Measurements from ENCODE around the gene ARHGAP29.
"Not testable (repeated sequence)": the region's sequence is repeated elsewhere in the genome, so short reads cannot be mapped to it uniquely, and the experiment has no call there.

The ARHGAP29 gene

DNA sequence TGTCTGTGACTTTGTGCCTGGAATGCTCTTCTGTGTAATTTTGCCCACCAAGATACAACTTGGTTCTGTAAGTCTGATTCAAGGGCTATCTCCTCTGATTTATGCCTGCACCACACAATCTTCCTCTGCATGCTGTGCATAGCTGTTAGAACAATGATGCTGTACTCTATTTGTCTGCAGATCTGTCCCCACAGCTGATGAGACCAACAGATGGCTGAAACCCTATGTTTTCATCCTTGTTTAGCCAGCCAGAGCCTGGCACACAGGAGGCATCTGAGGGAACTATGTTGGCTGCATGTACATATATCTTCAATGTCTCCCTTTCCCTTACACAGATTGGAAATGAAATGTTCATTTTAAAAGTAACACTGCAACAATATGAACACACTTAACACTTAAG lies 58.5 kb downstream of the ARHGAP29 start:
- no peak for DNase-seq (ENCODE audit: low spot score)

DNA sequence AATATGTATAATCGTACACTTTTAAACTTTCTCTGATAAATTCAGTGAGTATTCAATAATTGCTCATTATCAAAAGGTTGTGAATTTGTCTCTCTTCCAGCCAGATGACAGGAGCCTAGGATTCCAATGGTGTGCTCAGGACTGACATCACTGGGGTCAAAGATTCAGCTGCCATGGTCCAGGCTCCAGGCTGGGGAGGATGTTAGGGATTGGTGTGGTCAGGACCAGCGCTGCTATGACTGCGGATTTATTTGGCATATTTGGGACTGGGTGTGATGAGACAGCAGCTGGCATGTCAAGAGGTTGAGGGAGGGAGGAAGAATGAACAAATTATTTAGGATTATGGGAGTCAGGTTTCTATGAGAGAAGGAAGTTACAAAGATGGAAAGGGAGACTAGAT lies 68.3 kb downstream of the ARHGAP29 start:
- DNase-seq (ENCODE audit: low spot score) = no peak

- no peak for DNase-seq (ENCODE audit: low spot score)
Observed at GRCh38 chr1:94165843-94166242, 71.5 kb downstream of the ARHGAP29 start.

DNA sequence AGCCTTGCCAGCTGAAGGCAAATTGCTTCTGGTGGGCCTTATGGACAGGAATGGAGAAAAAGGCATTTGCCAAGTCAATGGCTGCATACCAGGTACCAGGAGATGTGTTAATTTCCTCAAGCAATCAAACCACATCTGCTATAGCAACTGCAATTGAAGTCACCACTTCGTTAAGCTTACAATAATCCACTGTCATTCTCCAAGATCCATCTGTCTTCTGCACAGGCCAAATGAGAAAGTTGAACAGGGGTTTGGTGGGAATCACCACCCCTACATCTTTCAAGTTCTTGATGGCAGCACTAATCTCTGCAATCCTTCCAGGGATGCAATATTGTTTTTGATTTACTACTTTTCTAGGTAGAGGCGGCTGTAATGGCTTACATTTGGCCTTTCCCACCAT lies 72.5 kb downstream of the ARHGAP29 start:
- DNase-seq (ENCODE audit: low spot score) = not testable (repeated sequence)

DNA sequence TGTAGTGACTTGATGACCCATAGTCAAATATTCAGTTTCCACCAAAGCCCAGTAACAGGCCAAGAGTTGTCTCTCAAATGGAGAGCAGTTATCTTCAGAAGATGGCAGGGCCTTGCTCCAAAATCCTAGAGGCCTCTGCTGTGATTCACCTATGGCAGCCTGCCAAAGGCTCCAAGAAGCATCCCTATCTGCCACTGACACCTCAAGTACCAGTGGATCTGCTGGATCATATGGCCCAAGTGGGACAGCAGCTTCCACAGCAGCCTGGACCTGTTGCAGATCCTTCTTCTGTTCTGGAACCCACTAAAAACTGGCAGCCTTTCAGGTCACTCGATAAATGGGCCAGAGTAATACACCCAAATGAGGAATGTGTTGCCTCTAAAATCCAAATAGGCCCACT lies 73.3 kb downstream of the ARHGAP29 start:
- not testable (repeated sequence) for DNase-seq (ENCODE audit: low spot score)

DNA sequence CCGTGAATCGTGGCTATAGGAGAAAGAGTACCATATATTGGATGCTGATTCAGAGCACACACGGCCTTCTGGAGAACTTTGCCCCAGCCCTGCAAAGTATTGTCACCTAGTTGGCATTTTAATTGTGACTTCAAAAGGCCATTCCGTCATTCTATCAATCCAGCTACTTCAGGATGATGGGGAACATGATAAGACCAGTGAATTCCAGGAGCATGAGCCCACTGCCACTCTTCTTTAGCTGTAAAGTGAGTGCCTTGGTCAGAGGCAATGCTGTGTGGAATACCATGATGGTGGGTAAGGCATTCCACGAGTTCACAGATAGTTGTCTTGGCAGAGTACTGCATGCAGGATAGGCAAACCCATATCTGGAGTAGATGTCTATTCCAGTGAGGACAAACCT lies 74.1 kb downstream of the ARHGAP29 start:
- DNase-seq (ENCODE audit: low spot score) = not testable (repeated sequence)

DNA sequence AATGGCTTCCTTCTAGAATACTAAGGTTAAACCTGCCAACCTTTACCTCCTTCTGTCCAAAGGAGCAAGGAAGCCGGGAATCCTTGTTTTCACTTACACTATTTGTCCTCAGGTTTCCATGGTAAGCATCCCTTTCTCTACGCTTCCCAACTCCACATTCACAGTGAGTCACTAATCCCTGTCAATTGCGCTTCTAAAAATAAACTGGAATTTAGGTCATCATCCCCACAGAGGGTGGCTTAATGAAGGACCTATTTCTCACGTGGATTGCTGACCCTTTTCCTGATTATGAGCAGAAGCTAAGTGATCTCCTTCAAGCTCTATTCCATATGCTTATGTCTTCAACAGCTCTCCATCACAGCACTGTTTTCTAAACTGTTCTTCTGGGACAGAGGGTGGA lies 76.6 kb downstream of the ARHGAP29 start:
- DNase-seq (ENCODE audit: low spot score) = no peak

DNA sequence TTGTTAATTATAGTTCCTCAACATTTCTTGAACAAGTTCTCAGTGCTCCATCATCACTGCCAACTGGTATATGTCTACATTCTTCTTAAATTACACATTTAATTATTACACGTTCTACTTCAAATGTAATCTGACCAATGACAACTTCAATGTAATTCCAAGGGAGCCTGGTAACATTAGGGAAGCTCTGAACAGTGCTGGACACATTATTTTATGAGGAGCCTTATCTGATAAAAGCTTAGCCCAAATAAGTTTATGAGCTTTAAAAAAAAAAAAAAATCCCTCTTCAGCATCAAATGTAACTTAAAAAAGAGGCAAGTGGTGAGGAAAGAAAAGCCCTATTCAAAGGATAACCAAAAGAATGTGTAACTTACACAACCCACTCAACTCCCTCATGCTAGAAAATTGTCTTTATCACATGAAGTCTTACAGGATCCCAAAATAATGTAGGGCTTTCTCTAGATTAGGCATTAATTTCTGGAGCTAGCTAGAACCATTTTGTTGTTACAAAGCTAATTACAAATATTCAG lies 81.2 kb downstream of the ARHGAP29 start:
- DNase-seq (ENCODE audit: low spot score) = no peak

GRCh38 chr1:94154989-94155388 lies 82.4 kb downstream of the ARHGAP29 start:
- DNase-seq (ENCODE audit: low spot score) = no peak

DNA sequence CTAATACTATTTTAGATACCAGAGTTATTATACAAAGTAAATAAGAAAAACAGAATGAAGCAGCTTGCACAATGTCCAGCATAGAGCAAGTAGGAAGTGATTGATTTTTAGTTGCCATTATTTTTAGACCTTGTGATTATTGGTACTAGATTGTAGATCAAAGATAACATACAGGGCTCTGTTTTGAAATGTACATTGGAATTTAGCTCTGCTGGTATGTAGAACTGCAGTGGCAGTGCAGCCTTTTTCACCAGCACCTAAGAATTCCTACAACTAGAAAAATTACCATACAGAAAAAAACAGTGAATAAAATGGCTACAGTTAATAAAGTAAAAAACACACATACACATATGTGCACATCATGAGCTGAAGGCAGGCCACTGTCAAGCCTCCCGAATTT lies 84.3 kb downstream of the ARHGAP29 start:
- DNase-seq (ENCODE audit: low spot score) = no peak

DNA sequence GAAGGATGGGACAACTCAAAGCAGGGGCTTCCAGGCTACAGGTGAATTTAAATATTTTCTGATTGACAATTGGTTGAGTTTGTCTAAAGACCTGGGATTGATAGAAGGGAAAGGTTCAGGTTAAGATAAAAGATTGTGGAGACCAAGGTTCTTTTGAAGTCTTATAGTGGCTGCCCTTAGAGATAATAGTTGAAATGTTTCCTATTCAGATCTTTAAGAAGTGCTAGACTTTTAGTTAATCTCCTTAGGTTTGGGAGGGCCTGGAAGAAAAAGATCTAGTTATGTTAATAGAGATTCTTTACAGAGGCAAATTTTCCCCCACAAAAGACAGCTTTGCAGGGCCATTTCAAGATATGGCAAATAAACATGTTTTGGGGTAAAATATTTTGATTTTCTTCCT lies 88.2 kb downstream of the ARHGAP29 start:
- DNase-seq (ENCODE audit: low spot score) = not testable (repeated sequence)

DNA sequence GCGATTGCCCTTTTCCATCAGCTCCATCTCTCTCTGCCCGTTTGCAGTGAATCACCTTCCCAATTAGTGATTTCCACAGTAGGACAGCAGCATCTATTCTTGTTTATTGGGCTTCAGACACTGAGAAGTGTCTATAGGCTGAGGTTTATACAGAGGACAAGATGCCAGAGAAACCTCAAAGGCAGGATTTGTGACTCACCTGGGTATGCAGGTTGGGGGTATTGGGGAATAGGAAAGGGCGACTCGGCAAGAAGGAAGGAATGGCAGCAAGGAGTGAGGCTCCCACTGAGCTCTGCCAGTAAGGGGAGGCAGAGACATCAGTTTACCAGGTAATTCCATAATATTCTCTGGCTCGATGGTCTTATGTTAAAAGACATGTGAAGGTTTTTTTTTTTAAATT lies 91.1 kb downstream of the ARHGAP29 start:
- DNase-seq (ENCODE audit: low spot score) = no peak

DNA sequence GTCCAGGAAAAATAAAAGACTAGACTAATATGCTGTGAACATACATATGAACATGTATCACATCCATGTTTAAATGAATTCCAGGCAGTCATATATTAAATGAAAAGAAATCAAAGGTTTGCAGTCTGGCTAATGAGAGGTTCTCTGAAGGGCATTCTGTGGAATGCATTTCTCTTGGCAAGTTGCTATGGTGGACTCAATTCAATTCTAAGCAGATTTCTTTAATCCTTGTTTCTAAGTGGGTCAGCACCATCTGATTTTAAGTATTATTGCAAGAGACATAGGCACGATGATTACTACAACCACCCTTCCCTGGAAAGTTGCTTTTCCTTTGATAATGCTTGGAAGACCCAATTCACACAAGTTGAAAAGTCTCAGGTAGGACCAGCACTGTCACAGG lies 92.5 kb downstream of the ARHGAP29 start:
- DNase-seq (ENCODE audit: low spot score) = no peak

GRCh38 chr1:94143809-94144176 lies 93.6 kb downstream of the ARHGAP29 start:
- no peak for DNase-seq (ENCODE audit: low spot score)

DNA sequence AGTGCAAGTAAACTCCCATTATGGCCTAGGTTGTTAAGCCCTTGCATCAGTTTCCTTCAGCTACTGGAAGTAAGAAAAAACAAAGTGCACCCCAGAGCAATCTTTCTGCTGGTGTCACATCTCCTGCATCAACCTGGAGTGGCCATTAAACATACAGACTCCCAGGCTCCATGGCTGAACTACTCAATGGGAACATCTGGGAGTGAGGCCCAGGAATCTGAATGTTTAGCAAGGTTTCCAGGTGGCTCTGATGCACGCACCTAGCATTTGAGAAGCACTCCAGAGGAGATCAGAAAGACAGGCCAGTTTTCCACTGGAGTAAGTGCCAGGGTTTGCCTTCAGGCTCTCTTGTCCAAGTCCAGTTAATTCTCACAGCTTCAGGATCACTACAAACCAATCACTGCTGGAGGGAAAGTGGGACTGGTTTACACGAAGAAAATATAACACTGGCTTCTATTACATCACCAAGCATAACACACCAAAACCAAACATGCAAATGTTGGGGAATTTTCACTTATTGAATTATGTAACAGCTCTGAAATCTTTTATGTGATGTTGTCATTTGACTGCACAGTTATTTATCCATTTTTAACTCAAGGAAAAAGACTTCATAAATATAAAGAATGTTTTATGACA lies 94.1 kb downstream of the ARHGAP29 start:
- no peak for DNase-seq (ENCODE audit: low spot score)

- no peak for DNase-seq (ENCODE audit: low spot score)
Observed at GRCh38 chr1:94142583-94142982, 94.8 kb downstream of the ARHGAP29 start.

GRCh38 chr1:94142022-94142421 lies 95.4 kb downstream of the ARHGAP29 start:
- DNase-seq (ENCODE audit: low spot score) = no peak

DNA sequence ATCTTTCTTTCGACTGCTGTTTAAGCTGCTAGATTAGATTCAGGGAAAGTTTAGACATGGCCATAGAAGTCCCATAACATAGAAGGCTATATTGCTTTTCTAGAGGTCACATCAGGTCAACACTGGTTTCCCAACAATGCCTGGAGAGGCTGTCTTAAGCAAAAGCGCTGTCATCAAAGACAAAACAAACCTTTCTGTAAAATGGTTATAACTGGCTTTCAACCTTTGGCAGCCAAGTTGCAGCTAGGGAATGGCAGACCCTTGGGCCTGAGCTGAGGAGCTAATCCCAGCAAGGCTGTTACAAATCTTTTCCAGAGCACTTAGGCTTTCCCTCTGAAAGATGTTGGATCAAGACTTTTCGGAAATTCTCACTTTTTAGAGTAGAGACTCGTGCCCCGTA lies 105.3 kb downstream of the ARHGAP29 start:
- DNase-seq (ENCODE audit: low spot score) = no peak

GRCh38 chr1:94130851-94131595 lies 106.4 kb downstream of the ARHGAP29 start:
- no peak for DNase-seq (ENCODE audit: low spot score)

GRCh38 chr1:94126651-94127050 lies 110.7 kb downstream of the ARHGAP29 start:
- DNase-seq (ENCODE audit: low spot score) = no peak

DNA sequence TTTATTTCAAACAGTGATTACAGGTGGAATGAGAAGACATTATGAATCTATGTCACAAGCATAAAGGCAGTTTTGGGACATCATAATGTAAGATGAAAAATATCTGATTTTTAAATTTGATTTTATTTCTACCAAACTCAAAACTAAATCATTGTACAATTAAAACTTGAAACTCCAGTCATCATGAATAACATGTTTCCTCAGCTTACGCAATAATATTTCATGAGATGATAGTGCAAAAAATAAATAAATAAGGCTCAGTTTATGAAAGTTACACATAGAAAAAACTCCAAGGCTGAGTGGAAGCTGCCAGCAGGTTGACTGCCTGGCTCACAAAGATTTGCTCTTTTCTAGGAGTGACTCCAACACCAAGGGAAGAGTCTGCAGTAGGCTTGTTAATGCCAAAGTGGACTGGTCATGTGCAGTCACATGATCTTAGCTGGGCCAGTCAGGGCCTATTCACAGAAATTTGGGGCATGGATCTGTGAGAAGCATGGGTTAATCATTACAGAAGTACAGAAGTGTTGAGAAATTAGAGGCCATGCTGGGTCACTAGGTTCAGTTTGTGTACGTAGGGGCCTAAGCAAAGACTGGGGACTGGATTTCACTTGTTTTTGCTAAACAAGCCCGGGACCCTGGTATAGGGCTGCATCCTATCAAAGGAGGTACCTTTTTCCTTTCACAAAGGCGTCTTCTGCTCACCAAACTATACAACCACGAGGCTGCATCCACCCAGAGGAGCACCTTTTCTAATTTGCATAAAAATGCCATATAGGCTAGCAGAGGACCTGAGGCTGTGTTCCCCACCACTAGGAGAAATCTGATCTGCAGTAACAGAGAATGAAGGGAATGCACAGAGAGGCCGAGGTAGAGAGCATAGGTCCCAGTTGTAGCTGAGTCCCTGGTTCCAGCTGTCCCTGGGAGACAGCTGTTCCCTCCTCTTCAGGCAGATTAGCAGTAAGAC lies 111.6 kb downstream of the ARHGAP29 start:
- no peak for DNase-seq (ENCODE audit: low spot score)

DNA sequence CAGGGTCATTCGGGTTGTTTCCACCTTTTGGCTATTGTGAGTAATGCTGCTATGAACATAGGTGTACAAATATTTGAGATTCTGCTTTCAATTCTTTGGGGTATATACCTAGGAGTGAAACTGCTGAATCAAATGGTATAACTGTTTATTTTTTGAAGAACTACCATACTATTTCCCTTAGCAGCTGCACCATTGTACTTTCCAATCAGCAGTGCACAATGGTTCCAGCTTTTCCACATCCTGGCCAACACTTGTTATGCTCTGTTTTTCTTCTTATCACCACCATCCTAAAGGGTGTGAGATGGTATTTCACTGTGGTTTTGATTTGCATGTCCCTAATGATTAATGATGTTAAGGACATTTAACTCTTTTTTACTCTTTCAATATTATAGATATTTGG lies 112.8 kb downstream of the ARHGAP29 start:
- no peak for DNase-seq (ENCODE audit: low spot score)
